ENCODE measurements around the gene UBN2. TPM values are rescaled to one million over a fixed set of nuclear protein-coding genes. Genes with fewer than 3 reads are reported as not detected.

UBN2 gene
- total RNA-seq, 2 experiments from 2014 or later = 7.2 to 19.9 TPM

DNA sequence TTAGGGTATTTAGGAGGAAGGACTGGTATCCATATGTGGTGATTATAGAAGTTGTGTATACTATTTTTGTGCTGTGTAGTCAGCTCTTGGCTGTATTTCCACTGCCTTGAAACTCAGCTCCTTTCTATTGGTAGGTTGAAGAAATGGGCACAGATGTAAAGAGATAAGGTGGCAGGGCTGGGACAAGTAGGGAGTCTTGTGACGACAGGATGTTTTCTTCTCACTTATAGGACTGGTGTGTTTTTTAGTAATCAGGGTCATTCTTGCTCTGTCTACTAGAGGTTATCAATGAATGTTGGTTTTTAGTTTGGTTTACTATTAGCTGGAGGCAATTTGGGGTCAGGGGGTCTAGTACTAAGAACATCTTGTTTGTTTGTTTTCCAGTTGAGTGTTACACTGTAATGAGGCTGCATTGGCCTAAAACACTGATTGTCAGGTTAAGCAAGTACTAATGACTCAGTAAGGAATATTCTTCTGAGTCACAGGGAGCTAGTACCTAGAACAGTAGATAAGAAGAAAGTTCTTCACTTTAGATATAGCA is 11.8 kb downstream of the UBN2 start:
- Histone ChIP-seq H3K9me3 (ENCODE audit: low read length) (no peaks in the 10 kb centered on the region), H4K20me1 (ENCODE audit: insufficient read depth, low read length) (no peaks in the 10 kb centered on the region), H3K4me1 (ENCODE audit: insufficient read depth, low read length, poor library complexity, severe bottlenecking) (no peaks in the 10 kb centered on the region), H3K27ac (ENCODE audit: low read depth, low read length, poor library complexity, severe bottlenecking) (no peak overlapping the region), H3K4me3 (ENCODE audit: low read depth, low read length, poor library complexity, severe bottlenecking) (no peak overlapping the region), H3K9me2 (ENCODE audit: insufficient read depth, low read length) (no peaks in the 10 kb centered on the region), H3K79me2 (ENCODE audit: insufficient read depth, low read depth, low read length) (no peaks in the 10 kb centered on the region), H3K4me2 (ENCODE audit: low read length) (no peak overlapping the region), H3K36me3 (ENCODE audit: insufficient read depth, low read length) (peaks cover 86% of the 10 kb centered on the region), H2AFZ (ENCODE audit: low read length) (no peak overlapping the region)
- intact Hi-C loops (cut with micrococcal nuclease; ENCODE audit: unreplicated experiment) = no loop called here
- CTCF ChIA-PET (ENCODE audit: unreplicated experiment) = no interaction called here
- POLR2A ChIA-PET = interaction anchor here (0.7 to 0.8 kb wide), 2 partner anchors 9 to 10 kb away, joined by 3 to 4 read pairs; no protein-coding TSS in a partner anchor
- DNase-seq (ENCODE audit: low spot score) = no peak
- BruUV-seq (replicated peaks) = no TSS peak
- TF ChIP-seq EZH2phosphoT487 (IDR thresholded peaks at IDR 0.05; ENCODE audit: borderline replicate concordance, low read depth, low read length) = no peak
- TF ChIP-seq, protein P1, sequence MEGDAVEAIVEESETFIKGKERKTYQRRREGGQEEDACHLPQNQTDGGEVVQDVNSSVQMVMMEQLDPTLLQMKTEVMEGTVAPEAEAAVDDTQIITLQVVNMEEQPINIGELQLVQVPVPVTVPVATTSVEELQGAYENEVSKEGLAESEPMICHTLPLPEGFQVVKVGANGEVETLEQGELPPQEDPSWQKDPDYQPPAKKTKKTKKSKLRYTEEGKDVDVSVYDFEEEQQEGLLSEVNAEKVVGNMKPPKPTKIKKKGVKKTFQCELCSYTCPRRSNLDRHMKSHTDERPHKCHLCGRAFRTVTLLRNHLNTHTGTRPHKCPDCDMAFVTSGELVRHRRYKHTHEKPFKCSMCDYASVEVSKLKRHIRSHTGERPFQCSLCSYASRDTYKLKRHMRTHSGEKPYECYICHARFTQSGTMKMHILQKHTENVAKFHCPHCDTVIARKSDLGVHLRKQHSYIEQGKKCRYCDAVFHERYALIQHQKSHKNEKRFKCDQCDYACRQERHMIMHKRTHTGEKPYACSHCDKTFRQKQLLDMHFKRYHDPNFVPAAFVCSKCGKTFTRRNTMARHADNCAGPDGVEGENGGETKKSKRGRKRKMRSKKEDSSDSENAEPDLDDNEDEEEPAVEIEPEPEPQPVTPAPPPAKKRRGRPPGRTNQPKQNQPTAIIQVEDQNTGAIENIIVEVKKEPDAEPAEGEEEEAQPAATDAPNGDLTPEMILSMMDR (conservative IDR thresholded peaks at IDR 0.05; ENCODE audit: low read length) = no peak

DNA sequence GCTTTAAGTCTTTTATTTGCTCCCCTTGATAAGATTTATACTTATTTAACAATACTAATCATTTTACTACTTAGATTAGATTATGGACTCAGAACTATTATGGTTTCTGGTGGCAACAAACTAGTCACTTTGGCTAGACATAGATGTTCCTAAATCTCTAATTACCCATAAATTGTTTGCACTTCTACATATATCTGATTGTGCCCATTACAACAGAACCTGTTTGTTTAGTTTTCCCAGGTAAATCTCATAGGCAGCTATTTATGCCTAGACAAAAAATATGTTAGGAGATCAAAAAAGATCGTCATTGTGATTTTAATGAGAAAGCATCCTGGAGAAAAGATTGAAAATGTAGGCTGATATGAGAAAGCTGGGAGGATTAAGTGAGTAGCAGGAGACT is 14.4 kb downstream of the UBN2 start:
- Histone ChIP-seq H3K4me3 (ENCODE audit: low read depth, low read length, poor library complexity, severe bottlenecking) (no peak overlapping the region), H2AFZ (ENCODE audit: low read length) (no peak overlapping the region), H3K36me3 (ENCODE audit: insufficient read depth, low read length) (peaks cover 89% of the 10 kb centered on the region), H3K79me2 (ENCODE audit: insufficient read depth, low read depth, low read length) (no peaks in the 10 kb centered on the region), H3K4me2 (ENCODE audit: low read length) (no peak overlapping the region), H3K9me3 (ENCODE audit: low read length) (no peaks in the 10 kb centered on the region), H3K9me2 (ENCODE audit: insufficient read depth, low read length) (no peaks in the 10 kb centered on the region), H3K4me1 (ENCODE audit: insufficient read depth, low read length, poor library complexity, severe bottlenecking) (no peaks in the 10 kb centered on the region), H4K20me1 (ENCODE audit: insufficient read depth, low read length) (no peaks in the 10 kb centered on the region; the same call in 1 of the 2 replicates), H3K27ac (ENCODE audit: low read depth, low read length, poor library complexity, severe bottlenecking) (no peak overlapping the region)
- intact Hi-C loops (cut with micrococcal nuclease; ENCODE audit: unreplicated experiment) = no loop called here
- TF ChIP-seq EZH2phosphoT487 (IDR thresholded peaks at IDR 0.05; ENCODE audit: borderline replicate concordance, low read depth, low read length) = no peak
- TF ChIP-seq, protein P1 (conservative IDR thresholded peaks at IDR 0.05; ENCODE audit: low read length) = no peak
- ChIA-PET POLR2A (interaction anchor here (1.2 to 2.7 kb wide), 3 partner anchors 10 to 15 kb away, joined by 3 to 9 read pairs (median 4); partner anchors contain the start of gene UBN2), CTCF (ENCODE audit: unreplicated experiment) (no interaction called here)
- no peak for DNase-seq (ENCODE audit: low spot score)
- BruUV-seq (replicated peaks) = no TSS peak

DNA sequence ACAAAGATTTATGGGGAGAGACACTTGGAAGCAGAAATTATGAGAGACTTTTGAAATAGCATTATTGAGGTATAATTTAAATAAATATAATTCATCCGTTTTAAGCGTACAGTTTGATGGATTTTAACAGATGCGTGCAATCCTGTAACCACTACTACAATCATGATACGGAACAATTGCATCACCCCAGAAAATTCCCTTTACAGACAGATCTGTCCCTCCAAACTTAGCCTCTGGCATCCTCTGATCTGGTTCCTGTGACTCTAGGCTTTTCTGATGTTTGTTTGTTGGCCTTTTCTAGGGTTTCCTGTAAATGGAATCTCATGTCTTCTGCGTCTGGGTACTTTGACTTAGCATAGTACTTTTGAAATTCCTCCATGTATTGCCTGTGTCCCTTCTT is 15.5 kb downstream of the UBN2 start:
- H3K4me3 ChIP-seq (ENCODE audit: low read depth, low read length, poor library complexity, severe bottlenecking) = no peak overlapping the region
- H3K9me2 ChIP-seq (ENCODE audit: insufficient read depth, low read length) = no peaks in the 10 kb centered on the region
- H3K4me2 ChIP-seq (ENCODE audit: low read length) = no peak overlapping the region
- DNase-seq (ENCODE audit: low spot score) = no peak
- no peaks in the 10 kb centered on the region for H3K4me1 ChIP-seq (ENCODE audit: insufficient read depth, low read length, poor library complexity, severe bottlenecking)
- no peaks in the 10 kb centered on the region; the same call in 1 of the 2 replicates for H4K20me1 ChIP-seq (ENCODE audit: insufficient read depth, low read length)
- no TSS peak for BruUV-seq (replicated peaks)
- intact Hi-C loops (cut with micrococcal nuclease; ENCODE audit: unreplicated experiment) = no loop called here
- no peaks in the 10 kb centered on the region for H3K9me3 ChIP-seq (ENCODE audit: low read length)
- H3K79me2 ChIP-seq (ENCODE audit: insufficient read depth, low read depth, low read length) = no peaks in the 10 kb centered on the region
- ChIA-PET CTCF (ENCODE audit: unreplicated experiment) (no interaction called here), POLR2A (no interaction called here)
- H2AFZ ChIP-seq (ENCODE audit: low read length) = no peak overlapping the region
- peaks cover 85% of the 10 kb centered on the region for H3K36me3 ChIP-seq (ENCODE audit: insufficient read depth, low read length)
- TF ChIP-seq, protein P1 (conservative IDR thresholded peaks at IDR 0.05; ENCODE audit: low read length) = no peak
- TF ChIP-seq EZH2phosphoT487 (IDR thresholded peaks at IDR 0.05; ENCODE audit: borderline replicate concordance, low read depth, low read length) = no peak
- H3K27ac ChIP-seq (ENCODE audit: low read depth, low read length, poor library complexity, severe bottlenecking) = no peak overlapping the region
